HG02759 (cell line): ENCODE measurements around the gene GPR17.

ENCODE experiments used
- ATAC-seq: cut with Tn5 transposase; IDR thresholded peaks from one replicate; pipeline ENCODE4 v1.9.1; 2021; ENCODE audit warnings: mild to moderate bottlenecking, moderate library complexity; ENCODE audit not compliant: unreplicated experiment

GPR17 gene

DNA sequence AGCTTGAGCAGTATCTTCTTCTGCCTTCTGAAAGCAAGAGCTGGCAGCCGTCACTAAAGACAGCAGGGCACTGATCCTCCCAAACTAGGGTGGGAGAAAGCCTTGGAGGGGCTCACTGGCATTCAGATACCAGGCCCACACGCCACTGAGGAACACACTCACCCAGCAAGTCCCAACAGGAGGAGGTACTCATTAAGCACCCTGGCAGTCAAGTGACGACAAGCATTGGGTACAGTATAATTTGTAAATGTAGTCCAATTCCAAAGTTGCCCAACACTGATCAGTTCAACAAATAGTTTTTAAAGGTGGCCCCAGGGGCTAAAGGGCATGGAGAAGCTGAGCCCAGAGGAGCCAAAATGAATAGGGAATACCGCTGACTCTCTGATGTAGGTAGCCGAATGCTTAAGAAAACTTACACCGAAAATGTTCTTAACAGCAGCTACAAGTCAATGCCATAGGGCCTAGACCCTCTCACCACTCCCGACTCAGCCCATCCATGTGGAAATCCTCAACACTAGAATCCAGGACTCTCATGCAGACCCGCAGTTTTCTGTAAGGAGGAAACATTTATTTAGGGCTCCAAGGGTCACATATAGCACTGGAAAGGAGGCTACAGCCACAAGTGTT is 19.4 kb downstream of the GPR17 start:
- ATAC-seq: no peak

DNA sequence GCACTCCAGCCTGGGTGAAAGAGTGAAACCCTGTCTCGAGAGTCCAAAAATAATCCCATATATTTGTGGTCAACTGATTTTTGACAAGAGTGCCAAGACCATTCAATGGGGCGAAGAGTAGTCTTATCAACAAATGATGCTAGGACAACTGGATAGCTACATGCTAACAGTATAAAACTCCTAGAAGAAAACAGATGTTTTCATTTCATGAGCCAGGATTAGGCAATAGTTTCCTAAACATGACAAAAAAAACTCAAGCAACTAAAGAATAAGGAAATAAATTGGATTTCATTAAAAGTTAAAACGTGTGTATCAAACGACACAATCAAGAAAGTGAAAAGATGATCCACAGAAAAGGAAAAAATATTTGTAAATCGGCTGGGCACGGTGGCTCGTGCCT is 23.1 kb downstream of the GPR17 start:
- ATAC-seq: no peak

DNA sequence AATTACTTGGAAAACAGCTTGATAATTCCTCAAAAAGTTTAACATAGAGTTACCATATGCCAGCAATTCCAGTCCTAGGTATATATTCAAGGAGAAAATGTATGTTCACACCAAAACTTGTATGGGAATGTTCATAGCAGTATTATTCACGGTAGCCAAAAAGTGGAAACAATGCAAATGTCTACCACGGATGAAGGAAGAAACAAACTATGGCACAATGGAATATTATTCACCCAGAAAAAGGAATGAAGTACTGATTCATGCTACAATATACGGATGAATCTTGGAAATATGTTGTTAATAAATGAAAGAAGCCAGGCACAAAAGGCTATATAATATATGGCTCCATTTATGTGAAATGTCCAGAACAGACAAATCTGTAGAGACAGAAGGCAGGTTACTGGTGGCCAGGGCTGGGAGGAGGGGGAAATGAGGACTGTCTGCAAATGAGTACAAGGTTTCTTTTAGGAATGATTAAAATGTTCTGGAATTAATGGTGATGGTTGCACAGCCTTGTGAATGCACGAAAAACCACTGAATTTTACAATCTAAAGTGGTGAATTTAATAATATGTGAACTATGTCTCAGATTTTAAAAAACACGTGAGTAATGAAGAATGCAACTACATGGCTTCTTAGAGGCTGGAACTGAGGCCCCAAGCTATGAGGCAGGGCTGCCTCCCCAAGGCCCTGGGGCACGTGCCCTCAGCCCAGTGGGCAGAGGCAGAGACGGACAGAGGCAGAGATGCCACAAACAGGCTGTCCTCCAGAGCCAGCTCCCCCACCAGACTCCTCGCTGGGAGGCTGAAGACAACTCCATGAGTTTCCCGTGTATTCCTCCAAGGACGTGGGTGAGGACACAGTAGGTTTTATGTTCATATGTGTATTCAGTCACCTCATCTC is 24.4 kb downstream of the GPR17 start:
- ATAC-seq: no peak

DNA sequence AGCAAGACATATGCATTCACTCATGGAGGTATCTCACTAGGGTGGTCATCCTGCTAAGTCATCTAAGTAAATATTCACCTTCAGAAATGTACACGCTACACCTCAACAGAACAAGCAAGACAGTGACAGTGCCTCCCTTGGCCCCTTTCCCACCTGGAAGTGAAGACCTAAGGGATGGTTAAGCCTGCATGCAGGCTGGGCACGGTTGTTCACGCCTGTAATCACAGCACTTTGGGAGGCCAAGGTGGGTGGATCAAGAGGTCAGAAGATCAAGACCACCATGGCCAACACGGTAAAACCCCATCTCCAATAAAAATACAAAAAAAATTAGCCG is 25.0 kb downstream of the GPR17 start:
- no peak for ATAC-seq

DNA sequence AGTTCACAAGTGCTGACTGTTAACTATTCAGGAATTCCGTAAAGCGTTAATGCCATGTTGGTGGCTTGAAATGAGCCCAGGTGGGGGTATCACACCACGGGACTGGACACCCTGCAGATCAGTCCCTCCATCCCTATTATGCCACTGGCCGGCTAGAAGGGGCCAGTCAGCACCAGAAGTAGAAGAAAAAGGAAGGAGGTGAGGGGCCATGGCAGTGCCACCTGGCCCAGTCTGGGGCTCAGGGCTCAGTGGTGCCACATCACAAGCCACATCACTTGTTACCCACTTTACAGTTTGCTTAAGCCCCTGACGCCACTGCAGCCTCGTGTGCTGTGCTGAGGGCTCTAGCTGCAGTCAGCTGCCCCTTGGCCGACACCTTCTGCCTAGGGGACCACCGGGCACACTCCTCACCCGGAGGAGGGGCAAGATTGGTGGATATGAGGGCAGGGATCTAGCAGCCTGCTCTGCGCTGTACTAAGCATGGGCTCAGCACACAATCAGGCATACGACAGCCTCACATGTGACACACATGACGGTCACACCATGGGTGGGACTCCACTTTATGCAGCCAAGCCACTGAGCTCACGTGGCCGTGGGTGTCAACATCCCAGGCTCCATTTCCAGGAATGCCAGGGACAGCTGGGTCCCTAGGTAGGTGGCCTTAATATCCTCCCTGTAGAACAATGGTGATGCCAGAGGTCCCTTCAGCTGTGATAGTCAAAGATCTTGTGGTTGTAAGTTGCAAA is 25.8 kb downstream of the GPR17 start:
- ATAC-seq: no peak

DNA sequence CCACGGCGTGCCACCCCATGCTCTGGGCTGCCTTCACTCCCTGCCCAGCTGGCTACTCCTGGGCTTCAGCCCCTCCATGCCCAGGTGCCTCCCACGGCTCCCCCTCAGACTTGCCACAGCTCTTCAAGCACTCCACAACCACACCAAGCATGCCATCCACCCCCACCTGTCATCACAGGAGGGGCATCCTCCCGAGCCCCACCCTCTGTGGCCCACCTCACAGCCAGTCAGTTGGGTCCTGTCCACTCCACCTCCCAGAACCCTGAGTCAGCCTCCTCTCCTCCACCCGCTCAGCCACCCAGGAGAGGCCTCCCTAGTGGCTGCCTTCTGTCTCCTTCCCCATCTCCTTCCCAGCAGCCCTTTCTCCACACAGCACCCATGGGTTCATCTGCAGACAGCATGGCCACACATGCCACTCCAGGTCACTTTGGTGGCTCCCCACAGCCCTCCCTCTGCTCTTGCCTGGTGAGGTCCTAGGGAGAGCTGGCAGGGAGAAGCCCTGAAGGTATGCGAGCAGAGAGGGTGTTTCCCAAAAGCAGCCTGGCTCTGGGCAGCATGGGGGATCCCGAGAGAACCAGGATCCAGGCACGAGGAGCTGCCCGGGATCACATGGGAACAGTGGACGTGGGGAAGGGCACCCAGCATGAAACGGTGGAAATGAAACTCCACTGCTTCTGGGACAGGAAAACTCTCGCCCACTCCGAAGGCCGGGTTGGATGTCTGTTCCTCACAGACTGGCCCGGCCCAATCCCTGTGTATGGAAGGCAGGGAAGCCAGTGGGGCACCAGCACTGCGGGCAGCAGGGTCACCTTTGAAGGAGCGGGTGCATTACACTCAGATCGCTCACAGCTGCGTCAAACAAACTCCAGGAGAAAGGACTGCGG is 26.6 kb downstream of the GPR17 start:
- no peak for ATAC-seq

DNA sequence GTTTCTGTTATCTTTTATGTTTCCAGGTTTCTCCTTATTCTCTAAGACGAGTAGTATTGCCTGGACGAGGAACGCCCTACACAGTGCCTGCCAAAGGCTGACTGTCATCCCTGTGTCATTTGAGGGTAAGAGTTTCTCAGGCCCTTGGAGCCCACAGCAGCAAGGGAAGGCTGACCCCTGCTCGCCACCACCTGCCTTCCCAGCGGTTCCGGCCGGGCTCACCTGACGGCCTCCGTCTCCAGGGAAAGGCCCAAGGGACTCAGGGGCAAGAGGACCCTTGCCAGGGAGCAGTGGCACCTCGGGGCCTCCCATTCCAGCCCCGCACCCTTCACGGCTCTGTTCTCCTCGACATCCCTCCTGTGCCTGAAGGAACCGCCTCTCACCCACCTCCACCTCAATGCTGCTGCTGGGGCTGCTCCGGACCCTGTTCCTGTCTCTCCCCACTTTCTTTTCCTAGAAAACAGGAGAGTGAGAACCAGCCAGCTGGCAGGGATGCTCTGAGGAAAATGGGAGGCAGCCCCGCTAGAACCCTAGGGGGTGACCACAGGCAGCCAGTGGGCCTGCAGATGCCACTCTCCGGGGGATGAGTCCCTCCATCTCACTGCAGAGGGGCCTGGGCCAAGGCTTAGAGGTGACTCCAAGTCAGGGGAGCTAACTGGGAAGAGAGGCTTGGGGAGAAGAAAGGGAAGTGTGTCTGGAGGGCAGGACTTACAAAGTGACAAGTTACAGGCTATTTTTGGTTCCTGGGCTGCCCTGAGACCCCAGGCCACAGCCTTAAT is 27.5 kb downstream of the GPR17 start:
- ATAC-seq: no peak

DNA sequence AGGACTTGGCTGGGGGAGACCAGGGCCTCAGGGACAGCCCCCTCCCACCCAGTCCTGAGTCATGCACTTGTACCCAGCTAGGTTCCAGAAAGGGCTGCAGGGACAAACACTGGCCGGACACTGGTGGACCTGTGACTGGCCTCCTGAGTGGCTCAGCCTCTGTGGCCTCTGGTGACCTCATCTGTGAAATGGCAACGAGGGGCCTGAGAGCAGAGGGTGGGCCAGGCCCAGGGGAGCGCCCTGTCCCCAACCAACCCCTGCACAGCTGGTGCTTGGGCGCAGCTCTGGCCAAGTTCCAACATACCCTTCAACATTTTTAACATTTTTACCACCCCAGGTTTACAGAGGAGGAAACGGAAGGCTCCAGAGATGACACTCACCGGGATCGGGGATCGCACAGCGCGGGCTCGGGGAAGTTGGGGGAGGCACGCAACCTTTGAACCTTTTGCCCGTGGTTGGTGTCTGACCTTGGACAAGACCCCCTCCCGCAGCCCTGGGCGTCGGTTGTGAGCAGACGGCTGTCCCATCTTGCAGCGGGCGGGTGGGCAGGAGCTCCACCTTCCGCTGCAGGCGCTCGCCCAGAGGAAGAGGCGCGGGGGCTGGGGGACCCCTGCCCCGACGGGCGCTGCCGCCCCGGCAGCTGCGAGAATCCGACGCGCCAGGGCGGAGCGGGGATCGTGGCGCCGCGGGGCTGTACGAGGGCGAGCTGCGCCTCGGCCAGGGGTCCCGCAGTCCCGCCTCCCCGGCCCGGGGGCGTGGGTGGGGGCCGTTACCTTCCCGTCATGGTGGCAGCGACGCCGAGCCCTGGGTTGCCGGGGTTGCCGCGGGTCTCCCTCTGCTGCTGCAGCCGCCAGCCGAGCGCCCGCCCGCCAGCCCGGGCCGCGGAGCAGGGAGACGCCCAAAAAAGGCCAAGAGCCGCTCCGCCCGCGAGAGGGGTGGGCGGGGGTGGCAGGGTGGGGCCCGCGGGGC is 28.6 kb downstream of the GPR17 start:
- ATAC-seq: no peak

DNA sequence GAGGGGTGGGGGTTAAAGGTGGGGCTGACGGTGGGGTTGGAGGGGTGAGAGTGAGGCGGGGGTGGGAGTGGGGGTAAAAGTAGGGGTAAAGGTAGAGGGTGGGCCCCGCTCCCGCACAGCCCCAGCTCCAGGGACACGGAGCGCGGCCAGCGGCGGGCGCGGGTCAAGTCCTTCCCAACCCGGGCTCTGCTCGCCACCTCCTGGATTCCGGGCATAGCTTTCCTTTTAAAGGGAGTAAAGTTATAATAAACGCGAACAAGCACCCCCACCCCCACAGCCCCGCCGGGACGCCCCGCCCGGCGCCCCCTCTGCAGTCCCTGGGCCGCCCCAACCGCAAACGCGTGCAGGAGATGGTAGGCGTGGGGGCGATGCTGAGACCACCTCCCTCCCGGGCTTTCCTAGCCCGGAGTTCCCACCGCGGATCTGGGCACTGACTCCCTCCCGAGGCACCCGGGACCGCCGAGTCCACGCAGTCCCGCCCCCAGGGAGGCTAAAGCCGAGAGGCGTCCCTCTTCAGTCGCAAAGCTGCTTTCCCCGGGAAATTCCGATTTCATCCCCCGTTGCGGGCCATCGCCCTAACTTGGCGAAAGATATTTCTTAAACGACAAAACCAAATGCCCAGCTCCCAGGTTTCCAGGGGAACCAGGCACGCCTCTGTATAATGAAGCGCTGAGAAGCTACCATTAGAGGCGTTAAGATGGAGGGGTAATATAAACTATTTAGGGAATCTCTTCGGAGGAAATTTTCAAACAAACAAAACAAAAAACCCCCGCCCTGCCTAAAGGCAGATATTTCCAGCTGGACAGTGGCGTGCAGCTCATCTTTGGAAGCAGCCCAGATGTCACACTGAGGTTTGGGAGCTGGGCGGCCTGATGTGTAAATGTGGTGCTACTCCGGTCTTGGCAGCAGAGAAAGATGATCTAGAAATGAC is 29.6 kb downstream of the GPR17 start, which contains the start of gene LIMS2:
Gene LIMS2 (minus strand): TSS at position 200 of the 931 bp plus-strand sequence. CDS start 506 bp downstream, outside the sequence.
- no peak for ATAC-seq

DNA sequence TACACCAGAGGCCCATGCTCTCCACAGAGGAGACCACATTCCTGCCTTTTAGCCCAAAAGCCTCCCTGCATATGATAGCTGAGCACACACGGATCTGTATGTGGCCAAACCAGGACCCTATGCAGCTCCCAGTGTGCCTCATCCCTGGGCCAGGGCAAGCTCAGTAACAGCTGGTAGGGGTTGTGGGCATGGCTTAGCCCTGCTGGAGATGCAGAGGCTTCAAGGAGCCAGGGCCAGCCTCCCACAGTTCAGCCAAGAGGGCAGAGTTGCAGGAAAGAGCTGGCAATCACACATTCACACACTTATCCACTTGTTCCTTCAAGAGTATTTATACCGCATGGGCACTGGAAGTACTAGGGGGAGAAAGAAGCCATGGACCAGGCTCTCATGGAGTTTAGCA is 31.0 kb downstream of the GPR17 start:
- ATAC-seq: no peak

DNA sequence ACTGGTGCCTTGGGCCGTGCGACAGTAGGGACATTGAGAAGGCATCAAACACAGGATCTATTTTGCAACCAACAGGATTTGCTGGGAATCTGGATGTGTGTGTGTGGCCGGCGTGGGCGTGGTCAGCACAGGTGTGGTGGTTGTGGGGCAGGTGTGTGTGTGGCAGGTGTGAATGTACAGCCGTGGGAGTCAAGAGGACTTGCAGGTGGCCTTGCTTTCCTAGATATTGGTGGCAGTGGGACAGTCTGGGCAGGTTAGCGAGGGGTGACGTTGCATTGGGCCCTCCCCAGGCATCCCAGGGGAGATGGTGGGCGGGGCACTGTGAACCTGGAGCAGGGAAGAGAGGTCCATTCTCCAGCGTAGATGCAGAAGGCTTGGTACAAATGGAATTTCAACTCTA is 32.6 kb downstream of the GPR17 start:
- no peak for ATAC-seq

DNA sequence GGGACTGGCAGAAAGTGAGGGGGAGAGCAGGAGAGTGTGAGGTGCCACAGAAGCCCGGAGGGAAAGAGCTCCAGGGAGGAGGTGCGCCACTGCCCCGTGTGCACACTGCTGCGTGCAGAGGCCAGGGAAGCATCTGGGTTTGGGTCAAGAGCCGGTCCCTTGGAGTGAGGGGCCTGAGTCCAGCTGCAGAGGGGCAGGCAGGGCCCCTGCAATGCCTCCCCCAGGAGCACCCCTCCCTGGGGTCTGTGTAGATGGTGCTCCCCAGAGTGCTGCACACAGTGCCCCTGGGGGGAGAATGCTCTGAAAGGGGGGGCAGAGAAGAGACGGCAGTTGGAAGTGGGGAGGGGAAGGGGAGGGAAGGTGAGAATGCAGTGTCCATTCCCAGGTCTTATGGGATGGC is 33.0 kb downstream of the GPR17 start:
- no peak for ATAC-seq

DNA sequence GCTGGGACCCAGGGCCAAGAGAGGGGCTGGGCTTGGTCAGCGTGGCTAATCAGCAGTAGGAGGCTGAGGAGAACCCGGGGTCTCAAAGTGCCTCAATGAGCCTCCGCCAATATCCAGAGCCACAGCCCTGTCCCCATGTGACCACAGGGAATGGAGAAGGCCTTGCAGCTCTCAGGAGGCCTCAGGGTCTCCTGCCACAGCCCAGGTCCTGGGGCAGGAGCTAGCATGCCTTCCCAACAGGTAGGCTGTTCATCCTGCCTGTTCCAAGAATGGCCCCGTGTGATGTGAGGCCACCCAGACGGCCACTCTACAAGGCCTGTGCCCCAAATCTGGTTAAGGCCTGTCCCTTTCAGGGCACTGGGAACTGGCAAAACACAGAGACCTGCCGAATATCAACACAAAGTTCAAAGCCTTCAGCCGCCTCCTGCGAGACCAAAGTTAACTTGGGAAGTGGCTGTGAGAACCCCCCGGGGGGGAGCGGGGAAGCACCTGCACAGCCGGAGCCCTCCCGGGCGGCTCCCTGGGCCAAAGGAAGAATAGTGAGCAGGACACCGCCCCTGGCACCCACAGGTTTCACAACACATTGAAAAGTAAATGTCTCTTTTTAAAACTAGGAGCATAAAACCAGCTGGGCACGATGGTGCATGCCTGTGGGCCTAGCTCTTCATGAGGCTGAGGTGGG is 33.9 kb downstream of the GPR17 start:
- no peak for ATAC-seq

DNA sequence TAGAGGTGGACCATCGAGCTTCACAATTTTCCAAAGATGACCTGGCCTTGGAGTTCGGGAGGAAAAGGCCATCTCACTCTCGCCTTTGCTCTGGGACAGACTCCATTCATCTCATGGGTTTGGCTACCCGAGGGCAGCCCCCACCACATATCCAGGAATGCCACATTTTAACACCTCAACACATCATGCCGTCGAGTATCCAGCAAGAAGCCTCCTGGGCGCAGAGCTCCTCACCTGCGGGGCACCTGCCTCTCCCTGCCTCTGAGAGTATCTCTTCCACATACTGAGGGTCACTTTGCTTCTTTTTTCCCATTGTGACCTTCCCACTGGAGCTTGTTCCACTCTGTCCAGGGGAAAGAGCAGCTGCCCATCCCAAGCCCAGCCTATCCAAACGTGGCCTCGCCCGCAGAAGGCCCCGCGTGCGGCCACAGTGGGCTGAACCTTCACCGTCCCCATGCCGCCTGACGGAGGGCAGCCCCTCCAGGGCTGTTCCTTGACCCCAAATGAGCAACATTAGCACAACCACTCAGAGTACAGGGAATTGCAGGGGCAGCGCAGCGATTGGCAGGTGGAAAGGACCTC is 34.8 kb downstream of the GPR17 start:
- no peak for ATAC-seq

DNA sequence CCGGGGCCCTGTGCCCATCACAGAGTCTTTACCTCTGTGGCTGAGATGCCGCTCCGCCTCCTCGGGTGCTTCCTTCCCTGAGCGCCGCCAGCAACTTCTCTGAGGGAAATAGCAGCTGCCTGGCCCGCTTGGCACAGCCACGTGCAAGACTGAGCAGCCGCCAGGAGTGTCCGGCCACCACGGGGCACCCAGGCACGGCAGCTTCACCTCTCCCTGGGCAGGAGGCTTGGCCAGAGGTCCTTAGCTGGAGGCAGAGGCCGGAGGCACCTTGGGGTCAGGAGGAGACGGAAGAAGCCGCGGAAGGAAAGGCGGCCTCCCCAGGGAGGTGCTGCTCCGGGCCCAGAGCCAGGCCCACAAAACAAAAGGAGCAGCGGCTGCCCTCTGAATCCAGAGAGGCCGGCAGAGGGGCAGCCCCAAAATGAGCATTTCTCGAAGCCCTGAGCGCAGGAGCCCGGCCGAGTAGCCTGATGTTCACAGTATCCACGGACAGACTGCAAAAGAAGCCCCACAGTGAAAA is 35.4 kb downstream of the GPR17 start:
- ATAC-seq: no peak

DNA sequence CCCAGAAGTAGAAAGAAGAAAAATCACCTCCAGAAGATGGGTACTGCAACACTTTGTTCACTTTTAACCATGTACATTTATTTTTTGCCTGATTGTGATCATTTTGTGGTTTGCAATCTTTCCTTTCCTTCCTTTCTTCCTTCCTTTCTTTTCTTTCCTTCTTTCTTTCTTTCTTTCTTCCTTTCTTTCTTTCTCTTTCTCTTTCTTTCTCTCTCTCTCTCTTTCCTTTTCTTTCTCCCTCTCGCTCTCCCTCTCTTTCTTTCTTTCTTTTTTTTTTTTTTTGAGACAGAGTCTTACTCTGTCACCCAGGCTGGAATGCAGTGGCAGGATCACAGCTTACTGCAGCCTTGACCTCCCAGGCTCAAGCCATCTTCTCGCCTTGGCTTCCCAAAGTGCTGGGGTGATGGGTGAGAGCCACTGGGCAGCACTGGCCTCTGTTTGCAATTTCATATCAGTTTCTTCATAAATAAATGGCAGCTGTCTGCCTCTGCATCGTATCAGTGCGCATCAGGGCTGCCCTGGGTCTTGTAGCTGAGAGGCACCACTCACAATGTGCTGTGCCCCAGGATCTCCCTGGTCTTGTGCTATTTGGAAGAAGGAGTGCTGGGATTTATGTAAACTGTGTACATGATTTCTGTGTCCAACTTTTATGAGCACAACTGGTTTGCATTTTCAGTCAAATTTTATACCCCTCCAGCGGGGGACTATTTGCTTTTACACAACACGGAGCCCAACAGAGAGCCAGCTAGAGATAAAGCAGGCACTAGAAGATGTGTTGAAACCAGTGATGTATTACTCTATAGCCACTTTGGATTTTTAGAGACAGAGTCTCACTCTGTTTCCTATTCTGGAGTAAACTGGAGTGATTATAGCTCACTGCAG is 36.3 kb downstream of the GPR17 start:
- ATAC-seq: no peak
